ENCODE data around the gene SAMD4A.

SAMD4A gene

DNA sequence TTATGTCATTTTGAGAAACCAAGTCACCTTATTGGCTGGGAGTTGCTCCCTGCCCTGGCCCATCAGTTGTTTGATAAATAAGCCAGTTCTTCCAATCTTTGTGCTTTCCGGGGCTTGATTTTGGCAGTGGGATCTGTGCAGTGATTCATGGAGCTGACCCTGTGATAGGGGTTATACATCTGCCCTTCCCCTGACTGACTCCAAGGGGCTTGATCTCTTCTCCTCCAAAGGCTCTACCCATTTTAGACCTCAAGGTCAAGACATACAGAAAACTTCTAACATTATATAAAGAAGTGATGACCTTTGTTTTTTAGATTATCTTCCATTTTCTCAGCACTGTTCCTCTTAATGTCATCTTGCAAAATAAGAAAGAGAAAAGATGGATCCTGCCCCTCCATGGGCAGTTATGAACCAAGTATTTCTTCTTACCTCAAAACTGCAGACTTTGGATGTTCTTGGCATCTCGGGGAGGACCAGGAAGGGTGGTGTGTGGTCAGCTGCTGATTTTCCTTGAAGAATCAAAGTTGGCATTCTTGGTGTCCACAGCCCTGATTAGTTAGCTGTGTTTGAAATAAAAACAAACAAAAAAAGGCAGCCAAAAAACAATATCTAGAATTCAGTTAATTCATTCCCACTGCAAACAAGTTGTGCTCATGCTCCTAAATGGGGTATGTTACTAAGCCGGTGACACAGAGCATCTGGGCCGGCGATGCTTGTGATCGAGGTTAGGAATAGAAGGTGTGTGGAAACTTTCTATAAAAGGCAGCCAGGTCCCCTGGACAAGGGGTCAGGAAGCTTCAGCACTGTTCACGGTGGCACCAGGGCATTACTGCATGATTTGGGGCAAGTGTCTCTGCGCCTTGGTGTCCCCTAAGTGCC lies 120.2 kb downstream of the SAMD4A start:
- no peak for DNase-seq

DNA sequence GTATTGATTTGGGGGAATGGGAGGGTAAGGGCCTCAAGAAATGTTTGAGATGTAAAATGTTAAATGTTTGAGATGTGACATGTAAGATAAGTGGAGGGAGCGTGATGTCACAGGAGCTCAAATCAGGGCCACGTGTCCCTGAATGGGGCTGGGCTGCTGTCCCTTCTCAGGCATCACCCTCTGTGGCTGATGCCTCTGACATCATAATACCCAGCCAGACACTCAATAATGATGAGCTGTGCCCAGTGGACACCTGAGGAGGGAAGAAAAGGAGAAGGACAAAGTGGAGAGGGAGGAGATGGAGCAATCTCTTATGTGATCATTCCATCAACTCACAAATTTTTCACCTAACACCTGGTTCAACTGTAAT lies 120.8 kb downstream of the SAMD4A start:
- no peak for DNase-seq

- no peak for DNase-seq
These were observed 121.3 kb downstream of the SAMD4A start for GRCh38 chr14:54688229-54688628.

DNA sequence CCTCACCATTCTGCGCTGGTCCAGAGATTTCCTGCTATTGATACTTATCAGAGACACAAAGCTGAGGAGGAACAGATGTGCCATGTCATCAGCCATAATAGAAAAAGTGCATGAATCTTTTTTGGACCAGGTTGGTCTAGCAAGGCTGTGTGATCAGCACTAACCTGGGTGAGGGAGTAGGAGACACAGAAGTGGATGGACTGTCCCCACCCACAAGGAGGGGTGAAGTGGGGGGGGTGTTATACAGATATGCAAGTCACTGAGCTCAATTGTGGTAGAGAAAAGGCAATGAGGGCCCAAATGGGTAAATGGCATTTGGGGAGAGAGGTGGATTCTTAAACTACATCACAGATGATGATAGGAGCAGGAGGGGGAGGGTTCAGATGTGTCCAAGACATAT lies 123.0 kb downstream of the SAMD4A start:
- DNase-seq = no peak

- DNase-seq = no peak
These were observed 124.0 kb downstream of the SAMD4A start for GRCh38 chr14:54690887-54691286.

- DNase-seq = peak; percentile 90
These were observed 124.8 kb downstream of the SAMD4A start for GRCh38 chr14:54691525-54692283.

GRCh38 chr14:54692284-54692772 lies 125.4 kb downstream of the SAMD4A start:
- DNase-seq = no peak

GRCh38 chr14:54693761-54694160 lies 126.8 kb downstream of the SAMD4A start:
- no peak for DNase-seq

DNA sequence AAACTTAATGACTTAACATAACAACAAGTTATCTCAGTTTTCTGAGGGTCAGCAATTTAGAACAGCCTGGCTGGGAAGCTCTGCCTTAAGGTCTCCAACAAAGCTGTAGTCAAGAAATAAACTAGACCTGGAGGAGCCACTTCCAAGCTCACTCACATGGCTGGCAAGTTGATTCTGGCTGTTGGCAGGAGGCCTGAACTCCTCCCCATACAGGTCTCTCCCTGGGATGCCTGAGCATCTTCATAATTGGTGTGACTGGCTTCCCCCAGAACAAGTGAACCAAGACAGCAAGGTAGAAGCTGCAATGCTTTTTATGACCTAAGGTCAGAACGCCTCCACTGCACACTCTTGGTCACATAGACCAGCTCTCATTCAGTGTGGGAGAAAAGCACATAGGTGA lies 128.3 kb downstream of the SAMD4A start:
- no peak for DNase-seq

GRCh38 chr14:54697001-54697400 lies 130.1 kb downstream of the SAMD4A start:
- no peak for DNase-seq

DNA sequence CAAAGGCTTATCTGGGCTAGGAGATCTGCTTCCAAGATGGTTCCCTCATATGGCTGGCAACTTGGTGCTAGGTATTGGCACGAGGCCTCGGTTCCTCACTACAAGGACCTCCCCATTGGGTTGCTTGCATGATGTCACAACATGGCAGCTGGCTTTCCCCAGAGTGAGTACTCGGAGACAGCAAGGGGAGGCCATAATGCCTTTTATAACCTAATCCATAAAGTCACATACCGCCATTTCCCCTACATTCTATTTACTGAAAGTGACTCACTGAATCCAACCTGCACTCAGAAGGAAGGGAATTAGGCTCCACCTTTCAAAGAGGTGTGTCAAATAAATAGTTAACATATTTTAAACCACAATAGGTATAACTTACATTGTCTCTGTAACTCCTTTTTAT lies 130.9 kb downstream of the SAMD4A start:
- no peak for DNase-seq

DNA sequence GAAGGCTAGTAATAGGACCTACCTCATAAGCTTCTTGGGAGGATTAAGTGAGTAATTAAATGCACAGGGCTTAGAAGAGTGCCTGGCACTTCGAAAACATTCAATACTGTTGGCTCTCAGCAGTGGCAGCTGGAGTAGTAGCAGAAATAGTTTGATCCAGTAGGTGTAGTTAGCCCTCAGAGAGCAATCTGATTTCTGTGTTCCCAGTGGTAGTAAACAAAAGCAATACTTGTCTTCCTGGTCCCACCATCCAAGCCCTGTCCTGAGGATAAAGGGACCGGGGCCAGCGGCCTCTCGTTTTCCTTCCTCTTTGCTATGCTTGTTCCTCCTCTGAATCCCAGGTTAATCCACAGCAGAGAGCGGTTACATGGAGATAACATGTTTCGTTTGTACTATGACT lies 131.6 kb downstream of the SAMD4A start:
- DNase-seq = no peak

DNA sequence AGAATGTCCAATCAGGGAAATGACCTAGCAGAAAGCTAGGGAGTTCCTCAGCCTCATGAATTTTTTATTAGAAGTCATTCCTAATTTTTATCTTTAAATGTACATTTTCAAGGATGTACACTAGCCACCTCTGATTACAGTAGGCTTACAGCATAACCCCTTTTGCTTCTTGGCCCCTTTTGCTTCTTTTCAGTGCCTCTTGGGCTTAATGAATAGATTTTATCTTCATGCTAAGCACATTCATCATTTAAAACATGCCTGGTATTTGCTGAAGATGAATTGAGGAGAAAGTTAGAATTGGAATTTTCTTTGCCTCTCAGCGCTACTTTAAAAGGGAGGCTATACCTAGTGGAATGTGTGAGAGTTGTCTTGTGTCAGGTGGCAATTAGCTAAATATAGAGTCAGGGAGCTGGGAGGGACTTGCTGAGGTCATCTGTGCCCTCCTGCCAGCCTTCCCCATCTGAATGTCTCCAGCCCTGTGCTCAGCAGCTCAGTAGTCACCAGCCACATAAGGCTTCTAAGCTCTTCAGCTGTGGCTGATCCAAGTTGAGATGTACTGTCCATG lies 132.1 kb downstream of the SAMD4A start:
- DNase-seq = peak; percentile 42

GRCh38 chr14:54699735-54700134 lies 132.8 kb downstream of the SAMD4A start:
- DNase-seq = no peak

DNA sequence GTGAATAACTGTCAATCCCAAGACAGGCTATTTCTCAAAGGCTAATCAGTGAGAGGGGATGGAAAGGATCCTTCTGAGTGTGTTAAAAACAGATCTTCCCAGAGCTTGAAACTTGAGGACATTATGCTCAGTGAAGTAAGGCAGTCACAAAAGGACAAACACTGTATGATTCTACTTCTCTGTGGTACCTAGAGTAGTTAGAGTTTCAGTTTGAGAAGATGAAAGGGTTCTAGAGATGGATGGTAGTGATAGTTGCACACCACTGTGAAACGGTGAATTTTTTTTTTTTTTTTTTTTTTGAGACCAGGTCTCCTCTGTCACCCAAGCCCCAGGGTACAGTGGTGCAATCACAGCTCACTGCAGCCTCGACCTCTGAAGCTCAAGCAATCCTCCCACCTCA lies 133.8 kb downstream of the SAMD4A start:
- DNase-seq = no peak

DNA sequence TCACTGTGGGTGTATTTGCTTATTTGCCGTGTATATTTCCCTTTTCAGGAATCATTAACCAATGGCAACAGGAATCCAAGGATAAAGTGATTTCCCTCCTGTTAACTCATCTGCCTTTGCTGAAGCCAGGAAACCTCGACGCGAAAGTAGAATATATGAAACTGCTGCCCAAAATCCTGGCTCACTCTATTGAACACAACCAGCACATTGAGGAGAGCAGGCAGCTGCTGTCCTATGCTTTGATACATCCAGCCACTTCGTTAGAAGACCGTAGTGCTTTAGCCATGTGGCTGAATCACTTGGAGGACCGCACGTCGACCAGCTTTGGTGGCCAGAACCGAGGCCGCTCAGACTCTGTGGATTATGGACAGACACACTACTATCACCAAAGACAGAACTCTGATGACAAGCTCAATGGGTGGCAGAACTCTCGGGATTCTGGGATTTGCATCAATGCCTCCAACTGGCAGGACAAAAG lies 135.1 kb downstream of the SAMD4A start:
- DNase-seq = no peak

GRCh38 chr14:54702492-54702891 lies 135.6 kb downstream of the SAMD4A start:
- DNase-seq = no peak

- DNase-seq = no peak
These were observed 136.2 kb downstream of the SAMD4A start for GRCh38 chr14:54703082-54703481.

- DNase-seq = no peak
These were observed 136.8 kb downstream of the SAMD4A start for GRCh38 chr14:54703724-54704123.

DNA sequence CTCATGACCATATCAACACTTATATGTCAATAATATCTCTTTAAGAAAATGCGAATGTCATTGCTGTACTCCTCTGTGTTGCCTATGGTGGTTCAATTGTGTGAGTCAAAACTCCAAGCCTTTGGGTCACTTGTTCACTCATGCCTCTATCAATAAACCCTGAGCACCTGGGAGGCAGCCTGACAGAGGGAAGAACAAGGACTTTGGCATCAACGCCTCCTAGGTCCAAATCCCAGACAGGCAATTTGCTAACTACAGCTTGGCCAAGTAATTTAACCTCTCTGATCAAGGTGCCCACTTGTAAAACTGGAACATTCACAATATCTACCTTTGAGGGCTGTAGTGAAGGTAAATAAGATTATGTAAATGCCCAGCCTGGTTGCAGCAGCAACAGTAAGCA lies 137.8 kb downstream of the SAMD4A start:
- no peak for DNase-seq

GRCh38 chr14:54706769-54707168 lies 139.8 kb downstream of the SAMD4A start:
- no peak for DNase-seq

GRCh38 chr14:54708161-54708560 lies 141.2 kb downstream of the SAMD4A start:
- no peak for DNase-seq

- DNase-seq = no peak
These were observed 142.1 kb downstream of the SAMD4A start for GRCh38 chr14:54708982-54709381.

GRCh38 chr14:54709444-54709843 lies 142.5 kb downstream of the SAMD4A start:
- no peak for DNase-seq

All from inflammatory macrophage treated with lipopolysaccharide for 4 hours (primary cell).